HepG2 (cell line): ENCODE results near the gene NHERF2.

ENCODE experiments used
- CEBPB ChIP-seq: IDR thresholded peaks from 2 replicates; pipeline ENCODE4 v1.6.1; 2011; ENCODE audit warnings: low read depth, low read length, improper control_type of control experiment, borderline replicate concordance
- CREM ChIP-seq, 2 experiments: sonication (generic) in 1 of 2; formaldehyde crosslinking in 1 of 2; IDR thresholded peaks; 2 replicates each; pipeline versions ENCODE4 v1.4.0 to v1.6.1; 2016 to 2020; ENCODE audit warnings: antibody characterized with exemption in 1 of 2, mild to moderate bottlenecking in 1 of 2, missing genetic modification reagents in 1 of 2
- CTCF ChIP-seq: sonication (generic); formaldehyde crosslinking; IDR thresholded peaks from 2 replicates; pipeline ENCODE4 v1.5.0; 2020; ENCODE audit warnings: mild to moderate bottlenecking, missing genetic modification reagents, moderate library complexity
- MED1 ChIP-seq: sonication (generic); formaldehyde crosslinking; IDR thresholded peaks from 2 replicates; pipeline ENCODE4 v1.4.0; 2020; ENCODE audit warnings: missing genetic modification reagents
- SMC3 ChIP-seq: IDR thresholded peaks from 2 replicates; pipeline ENCODE4 v1.6.1; 2011; ENCODE audit warnings: low read length, improper control_type of control experiment
- ZSCAN30 ChIP-seq: sonication (generic); formaldehyde crosslinking; IDR thresholded peaks from 2 replicates; pipeline ENCODE4 v1.5.0; 2020; ENCODE audit warnings: mild to moderate bottlenecking, missing genetic modification reagents

- TF ChIP-seq MED1 (peak; percentile 52), ZSCAN30 (no peak), SMC3 (no peak), CREM (IDR thresholded peaks at IDR 0.05) (peak; percentile 32), CREM (CRISPR knock-in tag; IDR thresholded peaks at IDR 0.05) (no peak), CTCF (CRISPR knock-in tag) (0 out of 2 replicates have a peak, but pooled peaks have one; percentile 8), CEBPB (no peak)
Observed at GRCh38 chr16:2009791-2010510, 16.8 kb upstream of the NHERF2 start, which contains the start of gene ZNF598.
